ENCODE measurements around the gene C6orf62. TPM values are rescaled to one million over a fixed set of nuclear protein-coding genes. Genes with fewer than 3 reads are reported as not detected.
"Not testable (repeated sequence)": the region's sequence is repeated elsewhere in the genome, so short reads cannot be mapped to it uniquely, and the experiment has no call there.

C6orf62 gene
- total RNA-seq, 1 donor from 2014 or later: 85.0 TPM

DNA sequence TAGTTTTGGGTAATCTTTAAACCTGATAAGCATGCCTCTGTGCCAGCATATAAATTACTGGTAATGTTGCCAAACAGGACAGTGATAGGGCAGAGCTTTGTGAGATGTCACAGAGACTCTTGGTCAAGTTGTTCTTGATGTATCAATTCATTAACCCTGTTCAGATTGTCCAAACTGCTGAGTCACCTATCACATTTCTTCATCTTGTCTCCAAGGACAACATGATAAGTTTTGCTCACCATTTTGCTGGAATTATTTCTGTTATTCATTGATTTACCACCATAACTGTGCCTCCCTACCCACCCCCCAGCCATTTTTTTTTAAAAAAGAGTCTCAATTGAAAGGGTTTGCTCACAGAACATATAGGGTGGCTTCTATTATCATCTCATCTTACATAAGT, 36.3 kb upstream of the C6orf62 start:
- H3K27me3 Mint-ChIP-seq (ENCODE audit: low read depth): peaks cover 3% of the 10 kb centered on the region
- no peaks in the 10 kb centered on the region for H3K36me3 Mint-ChIP-seq (ENCODE audit: low read depth)

DNA sequence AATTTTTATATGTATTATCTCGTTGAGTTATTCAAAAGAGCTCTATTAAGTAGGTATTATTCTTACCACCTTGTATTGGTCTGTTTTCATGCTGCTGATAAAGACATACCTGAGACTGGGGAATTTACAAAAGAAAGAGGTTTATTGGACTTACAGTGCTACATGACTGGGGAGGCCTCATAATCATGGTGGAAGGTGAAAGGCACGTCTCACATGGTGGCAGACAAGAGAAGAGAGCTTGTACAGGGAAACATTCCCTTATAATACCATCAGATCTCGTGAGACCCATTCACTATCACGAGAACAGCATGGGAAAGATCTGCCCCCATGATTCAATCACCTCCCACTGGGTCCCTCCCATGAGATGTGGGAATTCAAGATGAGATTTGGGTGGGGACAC, 35.4 kb upstream of the C6orf62 start:
- not testable (repeated sequence) for DNase-seq (ENCODE audit: low read depth, low spot score); H3K4me3 Mint-ChIP-seq; H3K36me3 Mint-ChIP-seq (ENCODE audit: low read depth); H3K9me3 Mint-ChIP-seq; H3K4me1 Mint-ChIP-seq; H3K27ac Mint-ChIP-seq (ENCODE audit: unreplicated experiment); H3K27me3 Mint-ChIP-seq (ENCODE audit: low read depth)

More for the DNA sequence above, 36.3 kb upstream of the C6orf62 start:
- TF ChIP-seq, protein P1, sequence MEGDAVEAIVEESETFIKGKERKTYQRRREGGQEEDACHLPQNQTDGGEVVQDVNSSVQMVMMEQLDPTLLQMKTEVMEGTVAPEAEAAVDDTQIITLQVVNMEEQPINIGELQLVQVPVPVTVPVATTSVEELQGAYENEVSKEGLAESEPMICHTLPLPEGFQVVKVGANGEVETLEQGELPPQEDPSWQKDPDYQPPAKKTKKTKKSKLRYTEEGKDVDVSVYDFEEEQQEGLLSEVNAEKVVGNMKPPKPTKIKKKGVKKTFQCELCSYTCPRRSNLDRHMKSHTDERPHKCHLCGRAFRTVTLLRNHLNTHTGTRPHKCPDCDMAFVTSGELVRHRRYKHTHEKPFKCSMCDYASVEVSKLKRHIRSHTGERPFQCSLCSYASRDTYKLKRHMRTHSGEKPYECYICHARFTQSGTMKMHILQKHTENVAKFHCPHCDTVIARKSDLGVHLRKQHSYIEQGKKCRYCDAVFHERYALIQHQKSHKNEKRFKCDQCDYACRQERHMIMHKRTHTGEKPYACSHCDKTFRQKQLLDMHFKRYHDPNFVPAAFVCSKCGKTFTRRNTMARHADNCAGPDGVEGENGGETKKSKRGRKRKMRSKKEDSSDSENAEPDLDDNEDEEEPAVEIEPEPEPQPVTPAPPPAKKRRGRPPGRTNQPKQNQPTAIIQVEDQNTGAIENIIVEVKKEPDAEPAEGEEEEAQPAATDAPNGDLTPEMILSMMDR (conservative IDR thresholded peaks at IDR 0.05): no peak
- no peak for DNase-seq (ENCODE audit: low read depth, low spot score)
- Mint-ChIP-seq H3K4me3 (no peak overlapping the region), H3K4me1 (peaks cover 3% of the 10 kb centered on the region), H3K27ac (ENCODE audit: unreplicated experiment) (no peak overlapping the region), H3K9me3 (no peaks in the 10 kb centered on the region)

GRCh38 chr6:24753545-24753944, 34.6 kb upstream of the C6orf62 start:
- H3K9me3 Mint-ChIP-seq: no peaks in the 10 kb centered on the region
- no peak overlapping the region for H3K4me3 Mint-ChIP-seq
- no peak for DNase-seq (ENCODE audit: low read depth, low spot score)
- no peak overlapping the region for H3K27ac Mint-ChIP-seq (ENCODE audit: unreplicated experiment)
- peaks cover 3% of the 10 kb centered on the region for H3K4me1 Mint-ChIP-seq
- H3K36me3 Mint-ChIP-seq (ENCODE audit: low read depth): no peaks in the 10 kb centered on the region
- H3K27me3 Mint-ChIP-seq (ENCODE audit: low read depth): peaks cover 3% of the 10 kb centered on the region
- TF ChIP-seq, protein P1 (conservative IDR thresholded peaks at IDR 0.05): no peak

- Mint-ChIP-seq H3K4me3 (no peak overlapping the region), H3K27me3 (ENCODE audit: low read depth) (peaks cover 3% of the 10 kb centered on the region), H3K36me3 (ENCODE audit: low read depth) (no peaks in the 10 kb centered on the region), H3K27ac (ENCODE audit: unreplicated experiment) (no peak overlapping the region), H3K9me3 (no peaks in the 10 kb centered on the region), H3K4me1 (peaks cover 3% of the 10 kb centered on the region)
- DNase-seq (ENCODE audit: low read depth, low spot score): no peak
- TF ChIP-seq, protein P1 (conservative IDR thresholded peaks at IDR 0.05): no peak
Observed at GRCh38 chr6:24752917-24753492, 34.1 kb upstream of the C6orf62 start.

DNA sequence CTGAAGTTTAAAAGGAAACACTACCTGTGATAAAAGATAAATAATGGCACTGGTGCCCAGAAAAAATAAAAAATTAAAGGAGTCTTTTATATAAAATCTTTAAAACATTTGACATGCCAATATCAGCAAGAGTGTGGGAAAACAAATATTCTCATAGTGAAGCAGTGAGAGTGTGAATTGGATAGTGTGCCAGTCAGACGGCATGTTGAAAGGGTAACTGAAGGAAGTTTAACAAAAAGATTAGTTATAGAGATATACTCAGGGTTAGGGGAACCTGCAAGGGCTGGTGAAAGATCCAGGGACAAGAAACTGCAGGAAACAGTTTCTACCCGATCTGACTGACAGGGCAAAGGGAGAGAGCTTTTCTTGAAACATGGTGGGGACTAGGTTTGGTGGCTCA, 33.5 kb upstream of the C6orf62 start:
- Mint-ChIP-seq H3K4me1 (peaks cover 3% of the 10 kb centered on the region), H3K36me3 (ENCODE audit: low read depth) (no peaks in the 10 kb centered on the region), H3K4me3 (no peak overlapping the region), H3K9me3 (no peaks in the 10 kb centered on the region), H3K27ac (ENCODE audit: unreplicated experiment) (no peak overlapping the region), H3K27me3 (ENCODE audit: low read depth) (peaks cover 3% of the 10 kb centered on the region)
- no peak for DNase-seq (ENCODE audit: low read depth, low spot score)
- TF ChIP-seq, protein P1 (conservative IDR thresholded peaks at IDR 0.05): no peak

GRCh38 chr6:24750878-24751277, 31.9 kb upstream of the C6orf62 start:
- not testable (repeated sequence) for DNase-seq (ENCODE audit: low read depth, low spot score); H3K4me1 Mint-ChIP-seq; H3K4me3 Mint-ChIP-seq; H3K27ac Mint-ChIP-seq (ENCODE audit: unreplicated experiment); H3K27me3 Mint-ChIP-seq (ENCODE audit: low read depth); H3K9me3 Mint-ChIP-seq; H3K36me3 Mint-ChIP-seq (ENCODE audit: low read depth)
